CD4-positive, alpha-beta T cell (primary cell): ENCODE results near the gene NDP. TPM values are rescaled to one million over a fixed set of nuclear protein-coding genes. Genes with fewer than 3 reads are reported as not detected.

ENCODE experiments used
- ATAC-seq: fragments of 200-7000 bp; cut with Tn5 transposase; one replicate; pipeline ENCODE4 v1.10.0; 2022; ENCODE audit warnings: mild to moderate bottlenecking; ENCODE audit not compliant: poor library complexity
- CTCF ChIA-PET: fragments of 350-600 bp; sonication (Branson Sonifier 250); formaldehyde crosslinking; loops from one replicate; lab custom pipeline; 2021; ENCODE audit warnings: antibody characterized with exemption, inconsistent platforms; lab: Charles Lee
- POLR2A ChIA-PET: fragments of 350-600 bp; sonication (Branson Sonifier 250); formaldehyde crosslinking; loops from one replicate; lab custom pipeline; 2021; ENCODE audit warnings: antibody characterized with exemption, inconsistent platforms; lab: Charles Lee
- DNase-seq, 14 experiments: peaks; one replicate each; pipeline ENCODE4 v3.0.0-alpha.2; 2013 to 2020; ENCODE audit warnings: mixed read lengths in 2 of 14
- H3K27ac ChIP-seq, 2 donors: one replicate each; pipeline versions ENCODE4 v1.5.1 to v1.7.0; 2013; ENCODE audit warnings: low read length in 2 of 2, low read depth in 1 of 2, mild to moderate bottlenecking in 1 of 2
- H3K27me3 ChIP-seq, 2 experiments: 1 replicate in 1 of 2; 2 replicates in 1 of 2; pipeline versions ENCODE4 v1.6.1 to v1.7.0; 2013; ENCODE audit warnings: low read length in 2 of 2, control low read depth in 1 of 2, mild to moderate bottlenecking in 1 of 2, moderate library complexity in 1 of 2; ENCODE audit not compliant: insufficient read depth in 2 of 2, control insufficient read depth in 1 of 2
- H3K36me3 ChIP-seq: one replicate; pipeline ENCODE4 v1.6.1; 2013; ENCODE audit warnings: low read length, control low read depth; ENCODE audit not compliant: insufficient read depth
- H3K4me1 ChIP-seq: one replicate; pipeline ENCODE4 v1.6.1; 2013; ENCODE audit warnings: low read length, control low read depth; ENCODE audit not compliant: insufficient read depth
- H3K4me3 ChIP-seq: one replicate; pipeline ENCODE4 v1.5.1; 2013; ENCODE audit warnings: mild to moderate bottlenecking, low read length, moderate library complexity
- H3K9me3 ChIP-seq, 2 experiments: 1 replicate in 1 of 2; 2 replicates in 1 of 2; pipeline versions ENCODE4 v1.6.1 to v1.7.0; 2013; ENCODE audit warnings: low read length in 2 of 2, mild to moderate bottlenecking in 2 of 2, control low read depth in 1 of 2, moderate library complexity in 1 of 2; ENCODE audit not compliant: control insufficient read depth in 1 of 2, insufficient read depth in 1 of 2
- H3K27ac Mint-ChIP-seq: one replicate; pipeline ENCODE4 v1.8.0; 2020; ENCODE audit warnings: mixed read lengths
- H3K27me3 Mint-ChIP-seq: one replicate; pipeline ENCODE4 v1.8.0; 2021; ENCODE audit warnings: mixed read lengths
- H3K36me3 Mint-ChIP-seq: one replicate; pipeline ENCODE4 v1.8.0; 2021; ENCODE audit warnings: low read depth, mixed read lengths
- H3K4me1 Mint-ChIP-seq: one replicate; pipeline ENCODE4 v1.8.0; 2021; ENCODE audit warnings: low read depth, mixed read lengths
- H3K4me3 Mint-ChIP-seq: one replicate; pipeline ENCODE4 v1.8.0; 2020; ENCODE audit warnings: mild to moderate bottlenecking, mixed read lengths
- H3K9me3 Mint-ChIP-seq: one replicate; pipeline ENCODE4 v1.8.0; 2020; ENCODE audit warnings: mixed read lengths
- CTCF ChIP-seq: fragments of 200-600 bp; IDR thresholded peaks from one replicate; pipeline ENCODE4 v1.8.0; 2022; ENCODE audit warnings: antibody characterized with exemption, mild to moderate bottlenecking
- intact Hi-C, 2 experiments: fragments of 100-400 bp; cut with DNase I in 1 of 2; cut with micrococcal nuclease in 1 of 2; formaldehyde crosslinking; loops; one replicate each; pipeline versions ENCODE4 v1.15.1 to v1.9.0; 2023 to 2025; cut with DNase I, micrococcal nuclease
- total RNA-seq, 174 experiments: library from RNA in 2 of 174; stranded (reverse) in 2 of 174; gene quantifications; one replicate each; pipeline ENCODE4 v1.2.3 and lab custom pipeline; 2021 to 2026

NDP gene
- total RNA-seq, 2 experiments from 2014 or later = not detected

- Mint-ChIP-seq H3K27ac (no peak overlapping the region), H3K36me3 (no peaks in the 10 kb centered on the region), H3K4me1 (no peaks in the 10 kb centered on the region), H3K27me3 (no peaks in the 10 kb centered on the region), H3K9me3 (no peaks in the 10 kb centered on the region), H3K4me3 (no peak overlapping the region)
- Histone ChIP-seq H3K4me1 (no peaks in the 10 kb centered on the region), H3K36me3 (no peaks in the 10 kb centered on the region), H3K27ac (no peak overlapping the region), H3K4me3 (no peak overlapping the region), H3K27me3 (no peaks in the 10 kb centered on the region), H3K9me3 (no peaks in the 10 kb centered on the region)
- intact Hi-C loops = loop anchor here in 1 of 2 experiments (5.0 kb wide), 1 partner anchor 63 kb away; no protein-coding TSS in a partner anchor
- TF ChIP-seq CTCF = no peak
- ChIA-PET POLR2A (no interaction called here), CTCF (no interaction called here)
- DNase-seq (no peak), ATAC-seq (no peak)
Observed at GRCh38 chrX:44019911-44020310, 46.7 kb upstream of the NDP start.

GRCh38 chrX:44017676-44018075 lies 44.5 kb upstream of the NDP start:
- ChIA-PET CTCF (no interaction called here), POLR2A (no interaction called here)
- intact Hi-C loops = no loop called here
- H3K9me3 Mint-ChIP-seq = no peaks in the 10 kb centered on the region
- H3K27ac Mint-ChIP-seq = no peak overlapping the region
- H3K4me3 Mint-ChIP-seq = no peak overlapping the region
- ATAC-seq (no peak), DNase-seq (no peak)
- no peaks in the 10 kb centered on the region for H3K36me3 Mint-ChIP-seq
- Histone ChIP-seq H3K36me3 (no peaks in the 10 kb centered on the region), H3K27ac (no peak overlapping the region), H3K27me3 (no peaks in the 10 kb centered on the region), H3K4me1 (peaks cover 1% of the 10 kb centered on the region), H3K9me3 (no peaks in the 10 kb centered on the region), H3K4me3 (no peak overlapping the region)
- peaks cover 3% of the 10 kb centered on the region for H3K4me1 Mint-ChIP-seq
- no peaks in the 10 kb centered on the region for H3K27me3 Mint-ChIP-seq
- no peak for TF ChIP-seq CTCF

GRCh38 chrX:44016906-44017305 lies 43.7 kb upstream of the NDP start:
- Mint-ChIP-seq H3K27me3 (no peaks in the 10 kb centered on the region), H3K27ac (no peak overlapping the region), H3K4me1 (peaks cover 9% of the 10 kb centered on the region), H3K4me3 (no peak overlapping the region), H3K9me3 (no peaks in the 10 kb centered on the region), H3K36me3 (no peaks in the 10 kb centered on the region)
- no peaks in the 10 kb centered on the region for H3K36me3 ChIP-seq
- ChIA-PET CTCF (no interaction called here), POLR2A (no interaction called here)
- H3K4me3 ChIP-seq = no peak overlapping the region
- no peaks in the 10 kb centered on the region for H3K9me3 ChIP-seq
- TF ChIP-seq CTCF = no peak
- peaks cover 5% of the 10 kb centered on the region for H3K4me1 ChIP-seq
- ATAC-seq (no peak), DNase-seq (no peak)
- intact Hi-C loops = no loop called here
- no peaks in the 10 kb centered on the region for H3K27me3 ChIP-seq
- H3K27ac ChIP-seq = no peak overlapping the region
